NCI-H1417 (cell line): Measurements from ENCODE around the gene CAPS.
A peak's percentile ranks its signal among the peaks of the same experiment; 100 is the strongest.
"Not testable (repeated sequence)": the region's sequence is repeated elsewhere in the genome, so short reads cannot be mapped to it uniquely, and the experiment has no call there.

Source experiments
- DNase-seq, 3 experiments: peaks; one replicate each; lab custom pipeline; 2025; lab: John Stamatoyannopoulos, UW

Gene CAPS

GRCh38 chr19:5913739-5914357, at the start of gene CAPS:
Gene CAPS, plus strand, starts transcription at chr19:5914254. Its CDS starts 153 bp downstream, at chr19:5914407.
- DNase-seq: no peak

- no peak for DNase-seq
These were observed 49.1 kb upstream of the CAPS start for GRCh38 chr19:5864725-5865486.

- DNase-seq: no peak
These were observed 48.3 kb upstream of the CAPS start for GRCh38 chr19:5865772-5866171.

GRCh38 chr19:5867201-5868136, 46.6 kb upstream of the CAPS start:
- DNase-seq: no peak

- no peak for DNase-seq
These were observed 43.1 kb upstream of the CAPS start for GRCh38 chr19:5870986-5871394.

- DNase-seq: no peak
These were observed 40.3 kb upstream of the CAPS start for GRCh38 chr19:5873617-5874199.

GRCh38 chr19:5874496-5874895, 39.6 kb upstream of the CAPS start:
- not testable (repeated sequence) for DNase-seq

- DNase-seq: no peak
These were observed 36.6 kb upstream of the CAPS start for GRCh38 chr19:5877427-5877826.

GRCh38 chr19:5877882-5878281, 36.2 kb upstream of the CAPS start:
- DNase-seq: no peak

- no peak for DNase-seq
These were observed 33.9 kb upstream of the CAPS start for GRCh38 chr19:5880196-5880595.

- DNase-seq: peak in 2 of 3 experiments; percentile 83 to 93
These were observed 33.4 kb upstream of the CAPS start for GRCh38 chr19:5880604-5881078.

GRCh38 chr19:5881543-5882299, 32.3 kb upstream of the CAPS start:
- peak; percentile 4 to 94 (median 85) for DNase-seq

- DNase-seq: peak in 2 of 3 experiments; percentile 37 to 69
These were observed 31.6 kb upstream of the CAPS start for GRCh38 chr19:5882421-5882968.

GRCh38 chr19:5883157-5883873, 30.7 kb upstream of the CAPS start:
- DNase-seq: not testable (repeated sequence)

- DNase-seq: not testable (repeated sequence)
These were observed 29.8 kb upstream of the CAPS start for GRCh38 chr19:5884065-5884811.

GRCh38 chr19:5889288-5889971, 24.6 kb upstream of the CAPS start:
- no peak for DNase-seq

- DNase-seq: no peak
These were observed 24.0 kb upstream of the CAPS start for GRCh38 chr19:5890099-5890498.

GRCh38 chr19:5891572-5891937, 22.5 kb upstream of the CAPS start:
- DNase-seq: peak in 1 of 3 experiments; percentile 27
